Neutrophil (primary cell): ENCODE results near the gene TTC19.

Source experiments
- H3K27ac ChIP-seq: fragments of 200-600 bp; sonication (generic); 2 replicates; pipeline ENCODE4 v1.5.1; 2016; ENCODE audit warnings: mild to moderate bottlenecking, moderate library complexity
- H3K27me3 ChIP-seq: fragments of 200-600 bp; sonication (generic); 2 replicates; pipeline ENCODE4 v1.6.0; 2016; ENCODE audit warnings: mild to moderate bottlenecking
- H3K36me3 ChIP-seq: fragments of 200-600 bp; sonication (generic); 2 replicates; pipeline ENCODE4 v1.5.1; 2017
- H3K4me1 ChIP-seq, 2 experiments: fragments of 200-600 bp in 1 of 2; sonication (generic) in 1 of 2; 1 replicate in 1 of 2; 2 replicates in 1 of 2; pipeline versions ENCODE4 v1.5.1 to v1.6.1; 2013 to 2016; ENCODE audit warnings: low read depth in 1 of 2, low read length in 1 of 2, mild to moderate bottlenecking in 1 of 2, moderate library complexity in 1 of 2; ENCODE audit not compliant: control insufficient read depth in 1 of 2, insufficient read depth in 1 of 2
- H3K4me3 ChIP-seq, 2 experiments: fragments of 200-600 bp in 1 of 2; sonication (generic) in 1 of 2; 1 replicate in 1 of 2; 2 replicates in 1 of 2; pipeline ENCODE4 v1.5.1; 2013 to 2016; ENCODE audit warnings: low read depth in 1 of 2, low read length in 1 of 2, mild to moderate bottlenecking in 1 of 2, moderate library complexity in 1 of 2
- H3K9me3 ChIP-seq: fragments of 200-600 bp; sonication (generic); 2 replicates; pipeline ENCODE4 v1.5.1; 2016
- CTCF ChIP-seq: fragments of 200-600 bp; sonication (generic); IDR thresholded peaks from 2 replicates; pipeline ENCODE4 v1.5.1; 2016; ENCODE audit warnings: antibody characterized with exemption

Gene TTC19

GRCh38 chr17:15996322-15996721 is 3.3 kb upstream of the TTC19 start:
- Histone ChIP-seq H3K27me3 (no peaks in the 10 kb centered on the region), H3K4me1 (peaks cover 27 to 30% of the 10 kb centered on the region in 2 experiments), H3K4me3 (no peak overlapping the region), H3K27ac (no peak overlapping the region), H3K9me3 (no peaks in the 10 kb centered on the region), H3K36me3 (no peaks in the 10 kb centered on the region)
- TF ChIP-seq CTCF, result no peak

DNA sequence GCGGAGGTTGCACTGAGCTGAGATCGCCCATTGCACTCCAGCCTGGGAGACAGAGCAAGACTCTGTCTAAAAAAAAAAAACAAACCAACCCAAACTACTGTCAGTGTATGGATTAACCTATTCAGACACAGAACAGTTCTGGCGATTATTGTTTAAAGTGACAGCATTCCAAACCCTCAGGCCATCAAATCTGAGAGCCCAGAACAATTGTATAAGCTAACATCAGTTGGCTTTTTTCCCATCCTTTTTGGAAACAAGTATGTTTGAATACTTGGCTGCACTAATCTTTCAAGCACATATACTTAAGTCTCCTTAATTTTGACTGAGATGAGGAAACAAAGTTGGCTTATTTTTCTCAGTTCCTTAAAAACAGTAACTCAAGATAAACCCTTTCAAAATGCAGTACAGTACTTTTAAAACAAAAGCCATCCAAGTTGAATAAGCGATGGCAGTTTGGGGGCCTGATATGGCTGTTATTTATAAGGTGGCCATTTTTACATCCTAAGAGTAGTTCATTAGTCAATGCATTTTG is 1.5 kb upstream of the TTC19 start:
- H3K36me3 ChIP-seq, result peaks cover 6% of the 10 kb centered on the region
- H3K27ac ChIP-seq, result peak overlapping the region; percentile 96
- no peak overlapping the region for H3K4me3 ChIP-seq
- peaks cover 27 to 30% of the 10 kb centered on the region in 2 experiments for H3K4me1 ChIP-seq
- no peaks in the 10 kb centered on the region for H3K27me3 ChIP-seq
- H3K9me3 ChIP-seq, result no peaks in the 10 kb centered on the region
- no peak for TF ChIP-seq CTCF

- H3K27ac ChIP-seq, result peak overlapping the region; percentile 96
- H3K36me3 ChIP-seq, result peaks cover 24% of the 10 kb centered on the region
- H3K4me1 ChIP-seq, result peaks cover 22 to 23% of the 10 kb centered on the region in 2 experiments
- no peaks in the 10 kb centered on the region for H3K9me3 ChIP-seq
- H3K4me3 ChIP-seq, result peak overlapping the region; percentile 85 to 92
- no peaks in the 10 kb centered on the region for H3K27me3 ChIP-seq
- no peak for TF ChIP-seq CTCF
Observed at GRCh38 chr17:15999974-16000827, 577 bp downstream of the TTC19 start.

- Histone ChIP-seq H3K36me3 (peaks cover 24% of the 10 kb centered on the region), H3K27me3 (no peaks in the 10 kb centered on the region), H3K4me3 (no peak overlapping the region), H3K9me3 (no peaks in the 10 kb centered on the region), H3K4me1 (peaks cover 20 to 22% of the 10 kb centered on the region in 2 experiments), H3K27ac (no peak overlapping the region)
- TF ChIP-seq CTCF, result no peak
Observed at GRCh38 chr17:16001226-16001897, 1.7 kb downstream of the TTC19 start.

DNA sequence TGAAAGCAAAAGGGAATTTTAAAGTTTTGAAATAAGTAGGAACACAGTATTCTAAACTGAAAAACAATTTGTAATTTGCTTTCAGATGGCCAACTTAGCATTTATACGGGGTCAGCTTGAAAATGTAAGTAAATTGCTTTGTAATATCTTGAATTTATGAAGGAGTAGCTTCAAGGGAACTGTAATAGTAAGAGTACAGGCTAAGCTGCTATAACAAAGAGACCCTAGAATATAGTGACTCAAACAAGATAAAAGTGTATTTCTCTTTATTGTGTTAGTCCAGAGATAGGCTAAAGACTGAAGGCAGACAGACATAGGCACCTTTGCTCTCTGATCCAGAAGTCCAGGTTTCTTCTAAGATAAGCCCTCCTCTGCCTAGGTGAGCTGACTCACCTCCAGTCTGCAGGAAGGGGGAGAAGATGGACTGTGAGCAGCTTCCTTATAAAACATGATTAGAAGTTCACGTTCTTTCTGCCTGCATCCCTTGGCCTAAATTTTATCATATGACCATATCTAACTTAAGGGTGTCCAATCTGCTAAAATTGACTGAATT is 3.2 kb downstream of the TTC19 start:
- Histone ChIP-seq H3K4me1 (peaks cover 20 to 22% of the 10 kb centered on the region in 2 experiments), H3K36me3 (peaks cover 28% of the 10 kb centered on the region), H3K27ac (no peak overlapping the region), H3K9me3 (no peaks in the 10 kb centered on the region), H3K4me3 (no peak overlapping the region), H3K27me3 (no peaks in the 10 kb centered on the region)
- TF ChIP-seq CTCF, result no peak
